PC-9 (cell line): Measurements from ENCODE around the gene MYO1E.

Source experiments
- EZH2 ChIP-seq: fragments of 200-600 bp; sonication (generic); IDR thresholded peaks from 2 replicates; pipeline ENCODE4 v1.8.0; 2017; ENCODE audit warnings: antibody characterized with exemption, low read depth
- TF ChIP-seq, protein P1 (sequence below): fragments of 200-600 bp; sonication (generic); conservative IDR thresholded peaks from 2 replicates; pipeline ENCODE4 v1.6.1; 2017; ENCODE audit warnings: mixed run types, antibody characterized with exemption, mild to moderate bottlenecking, moderate library complexity

DNA sequence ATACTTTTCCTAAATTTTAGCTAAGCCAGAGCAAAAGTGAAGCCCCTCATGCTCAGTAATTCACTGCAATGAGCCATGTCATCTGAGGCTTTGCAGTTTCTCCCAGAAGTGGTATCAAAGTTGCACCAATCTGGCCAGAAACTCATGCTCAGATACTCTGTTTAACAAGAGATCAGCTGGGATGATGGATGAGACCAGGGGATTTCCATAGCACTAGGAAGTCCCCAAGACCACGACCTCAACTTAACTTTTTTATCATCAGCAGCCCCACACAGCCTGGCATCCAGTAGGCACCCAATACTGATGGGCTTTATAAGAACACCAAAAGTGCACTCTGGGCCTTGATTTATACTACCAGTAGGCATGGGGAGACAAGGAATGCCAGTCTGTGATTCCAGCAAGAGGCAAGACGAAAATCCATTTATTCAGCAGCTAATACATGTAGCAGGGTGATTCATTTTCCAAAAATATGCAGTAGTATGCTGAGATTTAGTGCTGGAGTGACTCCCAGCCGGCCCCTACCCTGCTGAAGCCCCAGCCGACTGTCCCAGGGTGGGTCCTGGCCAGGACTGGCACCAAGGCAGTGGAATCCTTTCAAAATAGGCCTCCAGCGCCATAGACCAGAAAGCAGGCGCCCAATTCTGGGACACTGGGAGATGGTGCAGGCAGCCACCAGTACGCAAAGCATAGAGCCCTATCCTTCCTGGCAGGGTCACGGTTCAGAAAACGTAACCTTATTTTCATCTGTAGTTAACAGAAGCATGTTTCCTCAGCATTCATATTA lies 166.6 kb downstream of the MYO1E start:
- no peak for TF ChIP-seq EZH2
- TF ChIP-seq, protein P1, sequence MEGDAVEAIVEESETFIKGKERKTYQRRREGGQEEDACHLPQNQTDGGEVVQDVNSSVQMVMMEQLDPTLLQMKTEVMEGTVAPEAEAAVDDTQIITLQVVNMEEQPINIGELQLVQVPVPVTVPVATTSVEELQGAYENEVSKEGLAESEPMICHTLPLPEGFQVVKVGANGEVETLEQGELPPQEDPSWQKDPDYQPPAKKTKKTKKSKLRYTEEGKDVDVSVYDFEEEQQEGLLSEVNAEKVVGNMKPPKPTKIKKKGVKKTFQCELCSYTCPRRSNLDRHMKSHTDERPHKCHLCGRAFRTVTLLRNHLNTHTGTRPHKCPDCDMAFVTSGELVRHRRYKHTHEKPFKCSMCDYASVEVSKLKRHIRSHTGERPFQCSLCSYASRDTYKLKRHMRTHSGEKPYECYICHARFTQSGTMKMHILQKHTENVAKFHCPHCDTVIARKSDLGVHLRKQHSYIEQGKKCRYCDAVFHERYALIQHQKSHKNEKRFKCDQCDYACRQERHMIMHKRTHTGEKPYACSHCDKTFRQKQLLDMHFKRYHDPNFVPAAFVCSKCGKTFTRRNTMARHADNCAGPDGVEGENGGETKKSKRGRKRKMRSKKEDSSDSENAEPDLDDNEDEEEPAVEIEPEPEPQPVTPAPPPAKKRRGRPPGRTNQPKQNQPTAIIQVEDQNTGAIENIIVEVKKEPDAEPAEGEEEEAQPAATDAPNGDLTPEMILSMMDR: no peak
